Measurements from ENCODE around the gene DOCK3.

DOCK3 gene

GRCh38 chr3:50674349-50675178 is at the start of gene DOCK3:
TSS of gene DOCK3 (plus strand) at chr3:50674927. CDS start at chr3:50675264, 337 bp downstream.
- DNase-seq = peak; percentile 61

- no peak for DNase-seq
Observed at GRCh38 chr3:50625231-50626182, 49.2 kb upstream of the DOCK3 start.

GRCh38 chr3:50626401-50626800 is 48.3 kb upstream of the DOCK3 start:
- DNase-seq = no peak

- no peak for DNase-seq
Observed at GRCh38 chr3:50627407-50628051, 47.2 kb upstream of the DOCK3 start.

- DNase-seq = no peak
Observed at GRCh38 chr3:50628601-50629000, 46.1 kb upstream of the DOCK3 start.

- no peak for DNase-seq
Observed at GRCh38 chr3:50630394-50630793, 44.3 kb upstream of the DOCK3 start.

GRCh38 chr3:50630877-50631276 is 43.9 kb upstream of the DOCK3 start:
- DNase-seq = no peak

- DNase-seq = no peak
Observed at GRCh38 chr3:50632450-50632849, 42.3 kb upstream of the DOCK3 start.

GRCh38 chr3:50633230-50633790 is 41.4 kb upstream of the DOCK3 start:
- no peak for DNase-seq

GRCh38 chr3:50635066-50635465 is 39.7 kb upstream of the DOCK3 start:
- DNase-seq = no peak

GRCh38 chr3:50637011-50637410 is 37.7 kb upstream of the DOCK3 start:
- DNase-seq = no peak

GRCh38 chr3:50637945-50638344 is 36.8 kb upstream of the DOCK3 start:
- no peak for DNase-seq

- no peak for DNase-seq
Observed at GRCh38 chr3:50639055-50639494, 35.7 kb upstream of the DOCK3 start.

GRCh38 chr3:50642382-50642781 is 32.3 kb upstream of the DOCK3 start:
- no peak for DNase-seq

GRCh38 chr3:50644561-50644960 is 30.2 kb upstream of the DOCK3 start:
- no peak for DNase-seq

GRCh38 chr3:50645378-50645777 is 29.3 kb upstream of the DOCK3 start:
- DNase-seq = no peak

GRCh38 chr3:50648313-50648712 is 26.4 kb upstream of the DOCK3 start:
- no peak for DNase-seq

- DNase-seq = no peak
Observed at GRCh38 chr3:50648944-50649343, 25.8 kb upstream of the DOCK3 start.

- no peak for DNase-seq
Observed at GRCh38 chr3:50649451-50649931, 25.2 kb upstream of the DOCK3 start.

- DNase-seq = no peak
Observed at GRCh38 chr3:50650018-50650417, 24.7 kb upstream of the DOCK3 start.

- no peak for DNase-seq
Observed at GRCh38 chr3:50651445-50651844, 23.3 kb upstream of the DOCK3 start.

GRCh38 chr3:50651920-50652529 is 22.7 kb upstream of the DOCK3 start:
- DNase-seq = no peak
